H9 (cell line): ENCODE data around the gene CRABP1. TPM values are rescaled to one million over a fixed set of nuclear protein-coding genes. Genes with fewer than 3 reads are reported as not detected.
A peak's percentile ranks its signal among the peaks of the same experiment; 100 is the strongest.

Experiments
- DNase-seq: peaks from one replicate; pipeline ENCODE4 v3.0.0-alpha.2; 2017
- H2AFZ ChIP-seq: one replicate; pipeline ENCODE4 v1.6.1; 2013; ENCODE audit warnings: mild to moderate bottlenecking, low read length, control low read depth, moderate library complexity
- H2AK5ac ChIP-seq: 2 replicates; pipeline ENCODE4 v1.6.1; 2013; ENCODE audit warnings: low read length, control low read depth, mixed read lengths; ENCODE audit not compliant: insufficient read length
- H2BK120ac ChIP-seq: one replicate; pipeline ENCODE4 v1.6.1; 2013; ENCODE audit warnings: low read depth, mild to moderate bottlenecking, low read length, control low read depth, inconsistent platforms; ENCODE audit not compliant: poor library complexity, severe bottlenecking
- H2BK12ac ChIP-seq: 2 replicates; pipeline ENCODE4 v1.6.1; 2013; ENCODE audit warnings: low read length, control low read depth, mixed read lengths, low read depth; ENCODE audit not compliant: insufficient read length
- H2BK15ac ChIP-seq: 2 replicates; pipeline ENCODE4 v1.6.1; 2013; ENCODE audit warnings: low read depth, low read length, control low read depth
- H2BK20ac ChIP-seq: one replicate; pipeline ENCODE4 v1.6.1; 2013; ENCODE audit warnings: low read depth, mild to moderate bottlenecking, low read length, control low read depth, inconsistent platforms; ENCODE audit not compliant: poor library complexity, severe bottlenecking
- H2BK5ac ChIP-seq: 2 replicates; pipeline ENCODE4 v1.6.1; 2013; ENCODE audit warnings: low read length, control low read depth, mixed read lengths; ENCODE audit not compliant: insufficient read length
- H3K14ac ChIP-seq: 2 replicates; pipeline ENCODE4 v1.6.1; 2013; ENCODE audit warnings: low read length, control low read depth; ENCODE audit not compliant: insufficient read depth
- H3K18ac ChIP-seq: 2 replicates; pipeline ENCODE4 v1.6.1; 2013; ENCODE audit warnings: low read depth, mild to moderate bottlenecking, mixed read lengths, low read length, control low read depth; ENCODE audit not compliant: insufficient read length
- H3K23ac ChIP-seq: 2 replicates; pipeline ENCODE4 v1.6.1; 2013; ENCODE audit warnings: low read length, control low read depth, mixed read lengths, low read depth; ENCODE audit not compliant: insufficient read length
- H3K23me2 ChIP-seq: 2 replicates; pipeline ENCODE4 v1.6.1; 2013; ENCODE audit warnings: low read depth, mild to moderate bottlenecking, mixed read lengths, low read length, control low read depth; ENCODE audit not compliant: insufficient read length, poor library complexity, severe bottlenecking
- H3K27ac ChIP-seq: 2 replicates; pipeline ENCODE4 v1.5.1; 2013; ENCODE audit warnings: low read length, control low read depth, mixed read lengths, low read depth; ENCODE audit not compliant: insufficient read length
- H3K27me3 ChIP-seq: 2 replicates; pipeline ENCODE4 v1.6.1; 2013; ENCODE audit warnings: low read length, control low read depth, inconsistent platforms; ENCODE audit not compliant: insufficient read depth
- H3K4ac ChIP-seq: 2 replicates; pipeline ENCODE4 v1.6.1; 2013; ENCODE audit warnings: low read depth, mild to moderate bottlenecking, control low read depth, inconsistent platforms, low read length, moderate library complexity
- H3K4me1 ChIP-seq: 2 replicates; pipeline ENCODE4 v1.6.1; 2013; ENCODE audit warnings: low read length, control low read depth, inconsistent platforms; ENCODE audit not compliant: insufficient read depth
- H3K4me2 ChIP-seq: 2 replicates; pipeline ENCODE4 v1.6.1; 2013; ENCODE audit warnings: low read length, control low read depth, mixed read lengths; ENCODE audit not compliant: insufficient read length, insufficient read depth
- H3K56ac ChIP-seq: 2 replicates; pipeline ENCODE4 v1.6.1; 2013; ENCODE audit warnings: low read depth, mild to moderate bottlenecking, mixed read lengths, low read length, control low read depth; ENCODE audit not compliant: insufficient read length
- H3K79me1 ChIP-seq: 2 replicates; pipeline ENCODE4 v1.6.1; 2013; ENCODE audit warnings: low read depth, mild to moderate bottlenecking, moderate library complexity, low read length, control low read depth, inconsistent platforms; ENCODE audit not compliant: insufficient read depth, poor library complexity, severe bottlenecking
- H3K79me2 ChIP-seq: 2 replicates; pipeline ENCODE4 v1.6.1; 2013; ENCODE audit warnings: low read length, control low read depth, inconsistent platforms; ENCODE audit not compliant: insufficient read depth
- H3K9ac ChIP-seq: 2 replicates; pipeline ENCODE4 v1.6.1; 2013; ENCODE audit warnings: low read length, control low read depth, mixed read lengths; ENCODE audit not compliant: insufficient read length; ENCODE audit errors: extremely low read depth
- H3K9me3 ChIP-seq: one replicate; pipeline ENCODE4 v1.6.1; 2013; ENCODE audit warnings: low read depth, low read length, inconsistent platforms; ENCODE audit not compliant: control insufficient read depth
- H3T11ph ChIP-seq: one replicate; pipeline ENCODE4 v1.6.1; 2013; ENCODE audit warnings: mild to moderate bottlenecking, low read length, control low read depth, inconsistent platforms
- H4K20me1 ChIP-seq: one replicate; pipeline ENCODE4 v1.6.1; 2013; ENCODE audit not compliant: control insufficient read depth, insufficient read length, insufficient read depth
- H4K5ac ChIP-seq: 2 replicates; pipeline ENCODE4 v1.6.1; 2013; ENCODE audit warnings: low read depth, mild to moderate bottlenecking, mixed read lengths, low read length, control low read depth; ENCODE audit not compliant: insufficient read length
- H4K8ac ChIP-seq: replicated peaks from 2 replicates; pipeline ENCODE4 v1.6.1; 2013; ENCODE audit warnings: low read length, control low read depth, mixed read lengths, low read depth; ENCODE audit not compliant: insufficient read length
- H4K91ac ChIP-seq: 2 replicates; pipeline ENCODE4 v1.6.1; 2013; ENCODE audit warnings: low read depth, mild to moderate bottlenecking, moderate library complexity, mixed read lengths, low read length, control low read depth; ENCODE audit not compliant: insufficient read length
- H3K27ac Mint-ChIP-seq, 3 experiments: 2 replicates in 2 of 3; 3 replicates in 1 of 3; pipeline ENCODE4 v1.8.0; 2020 to 2021; ENCODE audit warnings: mixed read lengths in 3 of 3, mild to moderate bottlenecking in 1 of 3, moderate library complexity in 1 of 3
- H3K27me3 Mint-ChIP-seq: 2 replicates; pipeline ENCODE4 v1.8.0; 2021; ENCODE audit warnings: low read depth, mild to moderate bottlenecking, moderate library complexity, mixed read lengths
- H3K36me3 Mint-ChIP-seq, 3 experiments: 2 replicates in 2 of 3; 3 replicates in 1 of 3; pipeline ENCODE4 v1.8.0; 2020 to 2021; ENCODE audit warnings: low read depth in 3 of 3, mixed read lengths in 3 of 3; ENCODE audit not compliant: insufficient read depth in 1 of 3
- H3K4me1 Mint-ChIP-seq, 2 experiments: 2 replicates each; pipeline ENCODE4 v1.8.0; 2020; ENCODE audit warnings: mixed read lengths in 2 of 2
- H3K4me3 Mint-ChIP-seq, 2 experiments: 2 replicates in 1 of 2; 3 replicates in 1 of 2; pipeline ENCODE4 v1.8.0; 2020 to 2021; ENCODE audit warnings: mild to moderate bottlenecking in 2 of 2, mixed read lengths in 2 of 2, moderate library complexity in 1 of 2
- H3K9me3 Mint-ChIP-seq, 2 experiments: 2 replicates in 1 of 2; 3 replicates in 1 of 2; pipeline ENCODE4 v1.8.0; 2020; ENCODE audit warnings: mild to moderate bottlenecking in 2 of 2, mixed read lengths in 2 of 2, moderate library complexity in 1 of 2
- CTCF ChIP-seq: fragments of 200-600 bp; sonication (generic); conservative IDR thresholded peaks from 3 replicates; pipeline ENCODE4 v1.8.0; 2021; ENCODE audit warnings: antibody characterized with exemption, mild to moderate bottlenecking
- total RNA-seq: library from RNA; stranded (reverse); gene quantifications from 2 replicates; pipeline ENCODE4 v1.2.1, GENCODE V29; 2021

The CRABP1 gene
- total RNA-seq, 1 experiment from 2014 or later = 93.1 TPM

DNA sequence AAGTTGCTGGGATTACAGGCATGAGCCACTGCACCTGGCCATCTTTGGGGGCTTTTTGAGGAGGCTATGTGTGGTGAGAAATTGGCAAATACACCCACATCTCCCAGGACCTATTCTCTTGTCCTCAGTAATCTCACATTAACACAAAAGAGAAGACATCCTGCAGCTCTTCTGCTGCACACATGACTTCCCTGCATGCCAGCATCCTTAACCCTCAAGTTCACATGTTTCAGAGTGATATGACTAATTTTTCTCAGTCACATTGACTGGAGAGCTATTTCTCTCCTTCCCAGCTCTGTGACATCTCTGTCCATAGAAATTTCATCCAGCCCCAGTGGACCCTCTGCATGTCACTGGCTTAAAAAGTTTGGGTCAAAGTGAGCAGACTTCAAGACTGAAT, 38.8 kb upstream of the CRABP1 start:
- no peak for DNase-seq
- Histone ChIP-seq H2BK12ac (no peak overlapping the region), H3K4me2 (no peak overlapping the region), H3K27ac (no peak overlapping the region), H2BK20ac (no peak overlapping the region), H3K23me2 (peaks cover 6% of the 10 kb centered on the region), H4K91ac (no peak overlapping the region), H2BK120ac (no peak overlapping the region), H3K23ac (no peak overlapping the region), H3T11ph (no peak overlapping the region), H3K9me3 (no peaks in the 10 kb centered on the region), H3K18ac (no peak overlapping the region), H2AK5ac (no peak overlapping the region), H2AFZ (no peak overlapping the region), H3K14ac (no peak overlapping the region), H3K56ac (no peak overlapping the region), H3K27me3 (no peaks in the 10 kb centered on the region), H2BK15ac (no peak overlapping the region), H4K20me1 (no peaks in the 10 kb centered on the region), H3K4me1 (no peaks in the 10 kb centered on the region), H3K9ac (no peak overlapping the region), H2BK5ac (no peak overlapping the region), H4K8ac (no peak overlapping the region), H3K4ac (no peak overlapping the region), H3K79me1 (no peaks in the 10 kb centered on the region), H3K79me2 (peaks cover 5% of the 10 kb centered on the region; the same call in 1 of the 2 replicates), H4K5ac (no peak overlapping the region)
- H3K9me3 Mint-ChIP-seq = no peaks in the 10 kb centered on the region
- peaks cover 18% of the 10 kb centered on the region for H3K27me3 Mint-ChIP-seq
- 0 out of 5 replicates have a peak overlapping the region, but pooled peaks of 1 of the 2 experiments have one; percentile 12 for H3K4me3 Mint-ChIP-seq
- H3K27ac Mint-ChIP-seq = no peak overlapping the region
- H3K36me3 Mint-ChIP-seq = no peaks in the 10 kb centered on the region; a peak in 1 of 7 replicates
- peaks cover 8 to 20% of the 10 kb centered on the region in 2 experiments for H3K4me1 Mint-ChIP-seq
- no peak for TF ChIP-seq CTCF
